Pancreas (tissue), 10 donors: ENCODE results near the gene RHOBTB3. TPM values are rescaled to one million over a fixed set of nuclear protein-coding genes. Genes with fewer than 3 reads are reported as not detected.
A peak's percentile ranks its signal among the peaks of the same experiment; 100 is the strongest.

Experiments used
- ATAC-seq, 4 donors: fragments of 200-7000 bp; cut with Tn5 transposase; one replicate each; pipeline versions ENCODE4 v1.8.0 to v1.9.1; 2020; ENCODE audit warnings: mild to moderate bottlenecking in 4 of 4, moderate library complexity in 4 of 4
- DNase-seq, 6 donors: peaks; one replicate each; pipeline ENCODE4 v3.0.0-alpha.2; 2020
- FAIRE-seq: peaks from 2 replicates; lab custom pipeline; 2012; peaks lifted over from hg19 to GRCh38; lab: Jason Lieb, UNC
- H3K27ac ChIP-seq, 4 donors: fragments of 200-600 bp; sonication (generic); 1 replicate in 3 of 4; 2 replicates in 1 of 4; pipeline versions ENCODE4 v1.5.0 to v1.8.0; 2020
- H3K27me3 ChIP-seq, 4 donors: fragments of 200-600 bp; one replicate each; pipeline ENCODE4 v1.8.0; 2021
- H3K36me3 ChIP-seq, 3 donors: fragments of 200-600 bp; sonication (generic) in 1 of 3; one replicate each; pipeline versions ENCODE4 v1.5.0 to v1.8.0; 2020 to 2021
- H3K4me1 ChIP-seq, 3 donors: fragments of 200-600 bp; one replicate each; pipeline ENCODE4 v1.8.0; 2021
- H3K4me3 ChIP-seq, 4 donors: fragments of 200-600 bp; sonication (generic) in 2 of 4; one replicate each; pipeline versions ENCODE4 v1.5.0 to v1.8.0; 2020 to 2021
- H3K9me3 ChIP-seq, 4 donors: fragments of 200-600 bp; one replicate each; pipeline ENCODE4 v1.8.0; 2021
- WGBS, 2 donors: extraction: QIAGEN DNeasy Blood & Tissue Kit; methylation state at CpG; one replicate each; pipeline ENCODE4 v1.1.7; 2013; 5-methylcytosine and 5-hydroxymethylcytosine counted together
- intact Hi-C, 3 donors: fragments of 100-400 bp; cut with DNase I; formaldehyde crosslinking; loops; one replicate each; pipeline versions ENCODE4 v1.11.1 to v1.14.2; 2022
- polyA plus RNA-seq, 2 donors: library from polyadenylated mRNA; stranded (reverse); fragments of 200-250 nt; gene quantifications; one replicate each; pipeline ENCODE4 v1.2.3, GENCODE V29; 2013
- total RNA-seq, 6 donors: library from RNA; stranded (reverse); fragmentation: NEBNext Ultra II Directional in 4 of 6; extraction: Animal tissue kit (Norgen Biotek cat#: 25700) in 4 of 6; gene quantifications; one replicate each; pipeline versions ENCODE4 v1.2.1 to v1.2.4, GENCODE V29; 2021 to 2023
- TF ChIP-seq, protein P1 (sequence below), 4 donors: fragments of 200-600 bp; sonication (generic) in 3 of 4; IDR thresholded peaks; one replicate each; pipeline versions ENCODE4 v1.5.0 to v1.8.0; 2021; ENCODE audit warnings: antibody characterized with exemption in 4 of 4
- donor health status: healthy with polysubstance abuse.
- donor health status: DM: no; HTN: no; CAD: no; lungs with moderate emphysema.
- donor health status: DM: no; HTN: no; CAD: no.
- donor health status: control.
- donor health status: control.
- donor health status: Bipolar disorder and iron deficiency.
- donor health status: DM: yes; HTN: yes; CAD: no.
- donor health status: DM: no; HTN: no; CAD: no.
- donor health status: DM: no; HTN: no; CAD: no.
- donor health status: DM: yes; HTN: yes; CAD: no.

Gene RHOBTB3
- total and polyA plus RNA-seq, 8 donors: 32.5 to 190 (median 77.3) TPM

DNA sequence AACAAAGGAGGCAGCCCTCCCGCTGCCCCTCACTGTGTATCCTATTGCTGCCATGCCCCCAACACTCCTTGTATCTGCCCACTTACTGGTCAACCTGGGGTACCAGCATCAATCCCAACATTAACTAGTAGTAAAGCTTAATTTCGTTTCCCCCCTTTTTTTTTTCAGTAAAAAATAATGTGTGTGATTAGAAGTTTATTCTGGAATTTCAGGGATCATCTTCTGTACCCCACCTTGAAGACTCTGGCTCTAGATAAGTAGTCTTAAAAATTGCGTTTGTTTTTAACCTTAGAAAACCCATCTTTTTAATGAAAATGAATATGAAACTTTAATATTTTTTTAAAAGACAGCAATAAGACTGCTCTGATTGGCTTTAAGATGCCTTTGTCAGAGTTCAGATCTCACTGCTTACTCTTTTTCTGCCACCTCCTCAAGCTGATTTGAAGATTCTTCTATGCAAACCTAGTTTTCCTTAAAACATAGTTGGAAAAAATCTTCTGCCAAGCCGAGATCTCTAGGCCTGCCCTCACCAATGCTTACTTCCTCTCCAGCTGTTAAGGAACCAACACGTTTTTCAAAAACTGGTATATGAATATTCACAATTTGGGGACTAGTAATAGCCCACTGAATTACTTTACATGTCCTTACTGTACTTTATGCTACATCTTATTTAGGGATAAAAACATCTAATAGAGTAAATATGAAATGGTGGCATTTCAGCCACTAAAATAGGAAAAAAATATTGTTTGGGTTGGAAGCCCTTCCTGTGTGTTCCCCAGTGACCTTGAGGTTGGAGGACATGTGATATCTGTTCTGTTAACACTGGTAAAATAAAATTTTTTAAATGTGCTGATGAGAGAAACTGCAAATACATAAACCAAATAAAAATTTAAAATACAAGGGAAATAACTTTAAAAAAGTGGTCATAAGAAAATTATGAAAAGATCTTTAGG lies 4.0 kb upstream of the RHOBTB3 start:
- Histone ChIP-seq H3K9me3 (no peaks in the 10 kb centered on the region), H3K4me1 (peaks cover 51 to 71% (median 61%) of the 10 kb centered on the region in 3 donors), H3K4me3 (peak overlapping the region in 1 of 4 donors; percentile 3), H3K27me3 (no peaks in the 10 kb centered on the region), H3K36me3 (no peaks in the 10 kb centered on the region), H3K27ac (peak overlapping the region; percentile 67 to 98 (median 84))
- DNase-seq: no peak
- WGBS, 2 donors: 41 to 51% methylated on average over 5 of the region's 5 CpGs
- TF ChIP-seq, protein P1, sequence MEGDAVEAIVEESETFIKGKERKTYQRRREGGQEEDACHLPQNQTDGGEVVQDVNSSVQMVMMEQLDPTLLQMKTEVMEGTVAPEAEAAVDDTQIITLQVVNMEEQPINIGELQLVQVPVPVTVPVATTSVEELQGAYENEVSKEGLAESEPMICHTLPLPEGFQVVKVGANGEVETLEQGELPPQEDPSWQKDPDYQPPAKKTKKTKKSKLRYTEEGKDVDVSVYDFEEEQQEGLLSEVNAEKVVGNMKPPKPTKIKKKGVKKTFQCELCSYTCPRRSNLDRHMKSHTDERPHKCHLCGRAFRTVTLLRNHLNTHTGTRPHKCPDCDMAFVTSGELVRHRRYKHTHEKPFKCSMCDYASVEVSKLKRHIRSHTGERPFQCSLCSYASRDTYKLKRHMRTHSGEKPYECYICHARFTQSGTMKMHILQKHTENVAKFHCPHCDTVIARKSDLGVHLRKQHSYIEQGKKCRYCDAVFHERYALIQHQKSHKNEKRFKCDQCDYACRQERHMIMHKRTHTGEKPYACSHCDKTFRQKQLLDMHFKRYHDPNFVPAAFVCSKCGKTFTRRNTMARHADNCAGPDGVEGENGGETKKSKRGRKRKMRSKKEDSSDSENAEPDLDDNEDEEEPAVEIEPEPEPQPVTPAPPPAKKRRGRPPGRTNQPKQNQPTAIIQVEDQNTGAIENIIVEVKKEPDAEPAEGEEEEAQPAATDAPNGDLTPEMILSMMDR (IDR thresholded peaks at IDR 0.05): no peak
- ATAC-seq: no peak
- FAIRE-seq: no peak
- intact Hi-C loops: no loop called here

- ATAC-seq: peak; percentile 40 to 64 (median 47)
- intact Hi-C loops: no loop called here
- Histone ChIP-seq H3K9me3 (no peaks in the 10 kb centered on the region), H3K27ac (peak overlapping the region; percentile 67 to 98 (median 84)), H3K27me3 (no peaks in the 10 kb centered on the region), H3K4me1 (peaks cover 51 to 70% (median 61%) of the 10 kb centered on the region in 3 donors), H3K4me3 (peak overlapping the region in 1 of 4 donors; percentile 3), H3K36me3 (no peaks in the 10 kb centered on the region)
- no peak for FAIRE-seq
- TF ChIP-seq, protein P1 (IDR thresholded peaks at IDR 0.05): no peak
- DNase-seq: peak in 3 of 6 donors; percentile 38 to 57 (median 57)
- 8 to 9% methylated on average over 2 of the region's 2 CpGs for WGBS, 2 donors
These were observed 3.4 kb upstream of the RHOBTB3 start for GRCh38 chr5:95727764-95728191.

DNA sequence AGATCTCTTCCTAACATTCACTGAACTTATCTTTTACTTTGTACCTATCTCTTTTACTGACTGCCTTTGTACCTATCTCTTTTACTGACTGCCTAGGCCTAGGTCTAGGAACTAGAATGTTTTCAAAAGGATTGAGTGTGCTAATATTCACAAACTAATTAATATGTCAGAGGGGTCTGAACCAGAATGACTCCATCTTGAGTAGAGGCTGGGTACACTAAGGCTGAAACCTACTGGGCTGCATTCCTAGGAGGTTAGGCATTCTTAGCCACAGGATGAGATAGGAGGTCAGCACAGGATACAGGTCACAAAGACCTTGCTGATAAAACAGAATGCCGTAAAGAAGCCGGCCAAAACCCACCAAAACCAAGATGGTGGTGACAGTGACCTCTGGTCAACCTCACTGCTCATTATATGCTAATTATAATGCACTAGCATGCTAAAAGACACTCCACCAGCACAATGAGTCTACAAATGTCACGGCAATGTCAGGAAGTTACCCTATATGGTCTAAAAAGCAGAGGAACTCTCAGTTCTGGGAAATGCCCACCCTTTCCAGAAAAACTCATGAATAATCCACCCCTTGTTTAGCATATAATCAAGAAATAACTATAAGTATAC lies 2.5 kb upstream of the RHOBTB3 start:
- intact Hi-C loops: no loop called here
- peaks cover 48 to 66% (median 58%) of the 10 kb centered on the region in 3 donors for H3K4me1 ChIP-seq
- TF ChIP-seq, protein P1 (IDR thresholded peaks at IDR 0.05): no peak
- H3K27me3 ChIP-seq: no peaks in the 10 kb centered on the region
- no peaks in the 10 kb centered on the region for H3K36me3 ChIP-seq
- peak overlapping the region; percentile 67 to 98 (median 84) for H3K27ac ChIP-seq
- 64 to 69% methylated on average over 3 of the region's 3 CpGs for WGBS, 2 donors
- H3K9me3 ChIP-seq: no peaks in the 10 kb centered on the region
- H3K4me3 ChIP-seq: no peak overlapping the region
- FAIRE-seq (no peak), DNase-seq (no peak), ATAC-seq (no peak)

GRCh38 chr5:95729115-95730010 lies 1.8 kb upstream of the RHOBTB3 start:
- TF ChIP-seq, protein P1 (IDR thresholded peaks at IDR 0.05): no peak
- Histone ChIP-seq H3K4me1 (peaks cover 42 to 62% (median 58%) of the 10 kb centered on the region in 3 donors), H3K27me3 (no peaks in the 10 kb centered on the region), H3K4me3 (no peak overlapping the region), H3K9me3 (no peaks in the 10 kb centered on the region), H3K27ac (peak overlapping the region; percentile 67 to 98 (median 84)), H3K36me3 (no peaks in the 10 kb centered on the region)
- ATAC-seq: no peak
- no peak for DNase-seq
- WGBS, 2 donors: 90 to 91% methylated on average over 8 of the region's 8 CpGs
- FAIRE-seq: no peak
- intact Hi-C loops: loop anchor here in 1 of 3 donors (10.0 kb wide), 1 partner anchor 65 kb away; no protein-coding TSS in a partner anchor
